Lower leg skin (tissue), 4 donors: Measurements from ENCODE around the gene SFMBT2. TPM values are rescaled to one million over a fixed set of nuclear protein-coding genes. Genes with fewer than 3 reads are reported as not detected.

ENCODE experiments used
- DNase-seq, 2 donors: peaks; one replicate each; pipeline ENCODE4 v3.0.0-alpha.2; 2019; ENCODE audit warnings: low spot score in 2 of 2
- H3K4me3 ChIP-seq: fragments of 200-600 bp; sonication (generic); 2 replicates; pipeline ENCODE4 v1.5.1; 2017; ENCODE audit warnings: mild to moderate bottlenecking, low read depth; ENCODE audit not compliant: poor library complexity, severe bottlenecking
- CTCF ChIP-seq, 3 donors: fragments of 450-650 bp; IDR thresholded peaks; one replicate each; pipeline ENCODE4 v1.5.1; 2016; ENCODE audit warnings: antibody characterized with exemption in 3 of 3, mild to moderate bottlenecking in 3 of 3, moderate library complexity in 2 of 3
- POLR2A ChIP-seq, 2 donors: fragments of 450-650 bp; IDR thresholded peaks; one replicate each; pipeline ENCODE4 v1.6.1; 2016 to 2017; ENCODE audit warnings: antibody characterized with exemption in 2 of 2, mild to moderate bottlenecking in 1 of 2, moderate library complexity in 1 of 2
- WGBS, 2 donors: methylation state at CpG; one replicate each; pipeline ENCODE4 v1.1.5; 2018; 5-methylcytosine and 5-hydroxymethylcytosine counted together
- intact Hi-C: fragments of 100-400 bp; cut with DNase I; formaldehyde crosslinking; loops from one replicate; pipeline ENCODE4 v1.15.0; 2023; ENCODE audit warnings: low total_unique reads
- total RNA-seq, 4 donors: library from RNA; depleted of rRNA; stranded (reverse); fragments of >200 nt; gene quantifications; one replicate each; pipeline ENCODE4 v1.1.0, GENCODE V29; 2016

SFMBT2 gene
- total RNA-seq, 4 donors from 2014 or later, result 0.42 to 3.3 (median 1.9) TPM

GRCh38 chr10:7111561-7111960, 299.3 kb downstream of the SFMBT2 start:
- TF ChIP-seq CTCF (IDR thresholded peaks at IDR 0.05) (no peak), POLR2A (IDR thresholded peaks at IDR 0.05) (no peak)
- intact Hi-C loops, result no loop called here
- no peak overlapping the region for H3K4me3 ChIP-seq
- no peak for DNase-seq
- 52 to 69% methylated on average over 3 of the region's 3 CpGs for WGBS, 2 donors

- no peak for DNase-seq
- no peak for TF ChIP-seq CTCF (IDR thresholded peaks at IDR 0.05)
- TF ChIP-seq POLR2A (IDR thresholded peaks at IDR 0.05), result no peak
- WGBS, 2 donors, result 96 to 98% methylated on average over 3 of the region's 3 CpGs
- no peak overlapping the region for H3K4me3 ChIP-seq
- intact Hi-C loops, result no loop called here
Measured at GRCh38 chr10:7111089-7111488, 299.7 kb downstream of the SFMBT2 start.
